Psoas muscle (tissue), 8 donors: Measurements from ENCODE around the gene SAT2. TPM values are rescaled to one million over a fixed set of nuclear protein-coding genes. Genes with fewer than 3 reads are reported as not detected.

ENCODE experiments used
- ATAC-seq, 4 donors: fragments of 200-7000 bp; cut with Tn5 transposase; one replicate each; pipeline ENCODE4 v1.9.1; 2020; ENCODE audit warnings: moderate library complexity in 3 of 4, mild to moderate bottlenecking in 2 of 4
- DNase-seq, 2 donors: peaks; one replicate each; pipeline ENCODE4 v3.0.0-alpha.2; 2020
- H3K27ac ChIP-seq: fragments of 200-600 bp; one replicate; pipeline ENCODE4 v1.8.0; 2022
- H3K27me3 ChIP-seq, 3 donors: fragments of 200-600 bp in 1 of 3; one replicate each; pipeline versions ENCODE4 v1.6.1 to v1.8.0; 2013 to 2022; ENCODE audit warnings: low read length in 2 of 3, mild to moderate bottlenecking in 2 of 3, moderate library complexity in 1 of 3; ENCODE audit not compliant: insufficient read depth in 3 of 3
- H3K36me3 ChIP-seq, 2 donors: fragments of 200-600 bp in 1 of 2; one replicate each; pipeline versions ENCODE4 v1.6.1 to v1.8.0; 2013 to 2022; ENCODE audit warnings: low read depth in 1 of 2, mild to moderate bottlenecking in 1 of 2, moderate library complexity in 1 of 2; ENCODE audit not compliant: insufficient read depth in 1 of 2
- H3K4me1 ChIP-seq: fragments of 200-600 bp; one replicate; pipeline ENCODE4 v1.8.0; 2022
- H3K4me3 ChIP-seq: fragments of 200-600 bp; one replicate; pipeline ENCODE4 v1.8.0; 2022; ENCODE audit warnings: mild to moderate bottlenecking
- H3K9me3 ChIP-seq: fragments of 200-600 bp; one replicate; pipeline ENCODE4 v1.8.0; 2022
- CTCF ChIP-seq: fragments of 200-600 bp; IDR thresholded peaks from one replicate; pipeline ENCODE4 v1.8.0; 2022; ENCODE audit warnings: antibody characterized with exemption
- WGBS, 3 donors: extraction: QIAGEN DNeasy Blood & Tissue Kit; methylation state at CpG; one replicate each; pipeline versions ENCODE4 v1.1.6 to v1.1.7; 2013; 5-methylcytosine and 5-hydroxymethylcytosine counted together
- intact Hi-C, 2 donors: fragments of 100-400 bp; cut with DNase I; formaldehyde crosslinking; loops; one replicate each; pipeline versions ENCODE4 v1.11.0 to v1.14.2; 2022
- polyA plus RNA-seq, 3 donors: library from polyadenylated mRNA; stranded (reverse); fragments of 200-250 nt; gene quantifications; one replicate each; pipeline ENCODE4 v1.2.3, GENCODE V29; 2013
- total RNA-seq, 4 donors: library from RNA; stranded (reverse); fragmentation: NEBNext Ultra II Directional in 2 of 4; extraction: Animal tissue kit (Norgen Biotek cat#: 25700) in 2 of 4; gene quantifications; one replicate each; pipeline versions ENCODE4 v1.2.1 to v1.2.4, GENCODE V29; 2021 to 2023
- donor health status: healthy with polysubstance abuse.
- donor health status: DM: no; HTN: no; CAD: no; lungs with moderate emphysema.
- donor health status: Bipolar disorder and iron deficiency.
- donor health status: healthy.
- donor health status: DM: yes; HTN: yes; CAD: no.
- donor health status: DM: no; HTN: no; CAD: no.
- donor health status: DM: no; HTN: no; CAD: no.
- donor health status: DM: yes; HTN: yes; CAD: no.

Gene SAT2
- total and polyA plus RNA-seq, 7 donors, result 60.7 to 112 (median 70.4) TPM

GRCh38 chr17:7588553-7589203 is 38.9 kb downstream of the SAT2 start:
- ATAC-seq (peak; percentile 0 to 3 (median 1)), DNase-seq (peak in 1 of 2 donors; percentile 55)
- intact Hi-C loops, result loop anchor here in 1 of 2 donors (2.0 to 10.0 kb wide), 2 partner anchors 74 to 354 kb away; partner anchors contain the start of genes DVL2 and PHF23
- Histone ChIP-seq H3K9me3 (no peaks in the 10 kb centered on the region), H3K36me3 (peaks cover 17 to 59% of the 10 kb centered on the region in 2 donors), H3K27me3 (no peaks in the 10 kb centered on the region), H3K4me3 (peak overlapping the region; percentile 58), H3K27ac (peak overlapping the region; percentile 69), H3K4me1 (peaks cover 40% of the 10 kb centered on the region)
- WGBS, 3 donors, result 57 to 71% (median 57%) methylated on average over 28 to 30 of the region's 30 CpGs
- TF ChIP-seq CTCF, result no peak

DNA sequence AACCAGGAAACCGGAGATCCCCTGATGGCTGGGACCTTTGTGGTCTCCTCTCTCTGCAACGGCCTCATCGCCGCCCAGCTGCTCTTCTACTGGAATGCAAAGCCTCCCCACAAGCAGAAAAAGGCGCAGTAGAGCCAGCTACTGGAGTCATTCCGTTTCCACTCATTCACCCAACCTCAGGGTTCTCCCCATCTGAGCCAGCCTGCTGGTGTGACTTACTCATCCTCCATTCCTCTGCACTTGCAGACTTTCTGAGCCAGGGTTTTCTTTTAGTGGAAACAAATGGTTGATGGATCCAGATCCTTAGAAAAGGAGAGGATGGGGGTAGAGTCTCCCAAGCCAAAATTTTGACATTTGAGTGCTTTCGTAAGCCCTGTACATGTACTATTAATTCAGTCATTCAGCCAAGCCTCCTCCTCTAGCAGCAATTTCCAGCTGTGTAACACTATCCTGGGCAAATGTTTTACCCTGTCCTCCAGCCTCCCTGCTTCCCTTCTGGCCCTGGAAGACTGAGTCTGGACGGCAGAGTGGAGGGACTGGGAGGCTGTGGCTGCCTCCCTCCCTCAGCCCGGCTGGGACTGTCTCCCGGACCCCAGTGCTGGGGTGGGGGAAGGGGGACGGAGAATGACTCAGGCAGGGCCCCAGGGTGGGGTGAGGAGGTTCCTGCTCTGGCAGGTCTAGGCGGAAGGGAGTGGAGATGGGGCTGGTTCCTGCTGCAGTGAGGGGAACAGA is 40.0 kb downstream of the SAT2 start:
- Histone ChIP-seq H3K36me3 (peaks cover 8 to 49% of the 10 kb centered on the region in 2 donors), H3K27me3 (no peaks in the 10 kb centered on the region), H3K27ac (peak overlapping the region; percentile 8), H3K9me3 (no peaks in the 10 kb centered on the region), H3K4me3 (no peak overlapping the region), H3K4me1 (peaks cover 48% of the 10 kb centered on the region)
- no peak for ATAC-seq
- intact Hi-C loops, result loop anchor here in 1 of 2 donors (2.0 to 10.0 kb wide), 2 partner anchors 73 to 353 kb away; partner anchors contain the start of genes DVL2 and PHF23
- 61 to 66% (median 63%) methylated on average over 12 of the region's 12 CpGs for WGBS, 3 donors
- peak; percentile 25 to 48 for DNase-seq
- no peak for TF ChIP-seq CTCF

GRCh38 chr17:7586673-7587419 is 40.8 kb downstream of the SAT2 start:
- DNase-seq (peak in 1 of 2 donors; percentile 56), ATAC-seq (no peak)
- peaks cover 4 to 41% of the 10 kb centered on the region in 2 donors for H3K36me3 ChIP-seq
- no peak for TF ChIP-seq CTCF
- H3K27ac ChIP-seq, result no peak overlapping the region
- H3K4me3 ChIP-seq, result no peak overlapping the region
- no peaks in the 10 kb centered on the region for H3K9me3 ChIP-seq
- intact Hi-C loops, result loop anchor here in 1 of 2 donors (10.0 kb wide), 1 partner anchor 352 kb away; the partner anchor contains the start of genes DVL2 and PHF23
- 64 to 73% (median 66%) methylated on average over 9 of the region's 9 CpGs for WGBS, 3 donors
- no peaks in the 10 kb centered on the region for H3K27me3 ChIP-seq
- peaks cover 54% of the 10 kb centered on the region for H3K4me1 ChIP-seq

- DNase-seq (peak; percentile 98 to 99), ATAC-seq (peak; percentile 81 to 87 (median 82))
- Histone ChIP-seq H3K4me1 (peaks cover 42% of the 10 kb centered on the region), H3K36me3 (peaks cover 0 to 32% of the 10 kb centered on the region in 2 donors), H3K9me3 (no peaks in the 10 kb centered on the region), H3K27ac (peak within 1 kb of the TSS; percentile 89), H3K4me3 (peak within 1 kb of the TSS; percentile 78), H3K27me3 (no peaks in the 10 kb centered on the region)
- 13 to 15% (median 13%) methylated on average over 67 to 69 of the region's 69 CpGs for WGBS, 3 donors
- intact Hi-C loops, result loop anchor here in 1 of 2 donors (5.0 to 10.0 kb wide), 2 partner anchors 104 to 349 kb away; partner anchors contain the start of genes DVL2, PHF23, TP53 and WRAP53
- no peak for TF ChIP-seq CTCF
Measured at GRCh38 chr17:7583253-7584109, 44.1 kb downstream of the SAT2 start, which contains the start of gene MPDU1. Gene MPDU1 (plus strand): TSS chr17:7583852. CDS start chr17:7583863, 11 bp downstream.
